ENCODE data around the gene FASN.

Gene FASN

DNA sequence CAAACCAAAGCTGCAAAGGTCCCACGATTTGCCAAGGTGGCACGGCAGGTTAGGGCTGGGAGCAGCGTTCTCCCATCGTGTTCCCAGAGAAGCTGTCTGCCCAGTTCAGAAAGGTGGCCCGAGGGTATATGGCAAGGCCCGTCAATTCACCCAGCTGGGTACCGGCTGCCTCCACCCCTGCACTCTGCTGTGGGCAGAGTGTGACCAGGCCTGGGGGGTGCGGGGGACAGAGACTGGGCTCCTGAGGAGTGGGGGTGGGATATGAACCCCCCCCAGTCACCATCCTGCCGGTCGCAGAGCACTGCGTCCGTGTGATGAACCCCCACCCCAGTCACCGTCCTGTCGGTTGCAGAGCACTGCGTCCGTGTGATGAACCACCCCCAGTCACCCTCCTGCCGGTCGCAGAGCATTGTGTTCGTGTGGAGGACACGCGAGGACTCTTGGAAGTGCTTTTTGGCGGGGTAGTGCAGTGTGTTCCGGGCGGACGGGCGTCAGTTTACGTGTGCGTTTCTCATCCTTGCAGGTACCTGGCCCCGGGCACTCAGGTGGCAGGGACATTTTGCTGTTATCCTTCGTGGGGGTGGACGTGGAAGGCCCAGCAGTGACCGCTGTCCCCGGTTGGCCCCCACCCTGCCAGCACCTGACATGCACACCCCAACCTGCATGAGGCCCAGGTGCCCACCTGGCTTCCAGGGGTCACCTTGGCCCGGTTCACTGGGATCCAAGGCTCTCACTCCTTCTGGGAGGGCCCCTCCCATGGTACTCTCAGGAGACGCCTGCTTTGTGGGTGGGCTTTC lies 2.7 kb upstream of the FASN start:
- no peak for DNase-seq

- DNase-seq: peak; percentile 65
Measured at GRCh38 chr17:82098939-82099763, 1.1 kb upstream of the FASN start.

DNA sequence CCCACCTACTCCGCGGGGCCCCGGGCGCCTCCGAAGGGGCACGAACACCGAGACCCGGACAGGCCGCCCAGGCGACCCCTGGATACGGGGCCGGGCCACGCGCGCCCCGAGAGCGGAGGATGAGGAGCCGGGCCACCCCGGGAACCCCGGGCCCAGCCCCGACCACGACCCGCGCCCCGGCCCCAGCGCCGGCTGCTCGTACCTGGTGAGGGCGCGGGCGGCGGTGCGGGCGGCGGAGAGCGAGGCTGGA lies 192 bp downstream of the FASN start:
- no peak for DNase-seq

GRCh38 chr17:82097184-82097918 lies 685 bp downstream of the FASN start:
- DNase-seq: peak; percentile 15

GRCh38 chr17:82096709-82097183 lies 1.3 kb downstream of the FASN start:
- no peak for DNase-seq

GRCh38 chr17:82095777-82096708 lies 2.0 kb downstream of the FASN start:
- no peak for DNase-seq

GRCh38 chr17:82094931-82095776 lies 2.9 kb downstream of the FASN start:
- no peak for DNase-seq

- DNase-seq: no peak
Measured at GRCh38 chr17:82092995-82093751, 4.9 kb downstream of the FASN start.

DNA sequence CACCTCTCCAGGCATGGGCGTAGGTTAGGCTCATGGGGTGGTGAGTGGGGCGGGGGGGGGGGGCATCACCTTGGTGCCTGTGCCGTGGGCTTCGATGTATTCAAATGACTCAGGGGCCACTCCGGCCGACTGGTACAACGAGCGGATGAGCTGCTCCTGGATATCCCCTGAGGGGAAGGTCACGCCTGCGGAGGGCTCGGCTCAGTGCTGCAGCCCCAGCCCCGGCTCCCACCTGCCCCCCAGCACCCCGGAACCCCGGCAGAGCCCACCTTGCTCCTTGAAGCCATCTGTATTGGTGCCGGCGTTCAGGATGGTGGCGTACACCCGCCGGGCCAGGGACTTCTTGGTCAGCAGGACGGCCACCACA lies 5.4 kb downstream of the FASN start:
- DNase-seq: no peak

DNA sequence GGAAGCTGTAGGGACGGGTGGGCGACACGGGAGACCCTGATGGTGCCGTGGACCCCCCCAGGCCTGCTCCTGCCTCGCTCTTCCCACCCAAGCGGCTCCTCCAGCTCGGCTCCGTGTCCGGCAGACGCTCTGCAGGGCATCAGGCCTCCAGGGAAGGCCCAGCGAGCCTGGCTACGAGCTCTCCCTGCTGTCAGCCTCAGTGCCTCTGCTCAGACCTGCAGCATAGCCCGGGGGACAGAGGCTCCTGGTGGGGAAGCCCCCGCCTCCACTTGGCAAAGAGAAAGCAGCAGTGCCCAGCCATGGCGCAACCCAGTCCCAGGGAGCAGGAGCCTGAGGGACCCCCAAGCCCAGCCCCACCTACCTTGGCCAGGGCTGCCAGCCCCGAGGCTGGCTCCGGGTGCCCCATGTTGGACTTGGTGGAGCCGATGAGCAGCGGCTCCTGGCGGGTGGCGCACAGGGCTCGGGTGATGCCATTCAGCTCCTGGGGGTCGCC lies 5.9 kb downstream of the FASN start:
- no peak for DNase-seq

DNA sequence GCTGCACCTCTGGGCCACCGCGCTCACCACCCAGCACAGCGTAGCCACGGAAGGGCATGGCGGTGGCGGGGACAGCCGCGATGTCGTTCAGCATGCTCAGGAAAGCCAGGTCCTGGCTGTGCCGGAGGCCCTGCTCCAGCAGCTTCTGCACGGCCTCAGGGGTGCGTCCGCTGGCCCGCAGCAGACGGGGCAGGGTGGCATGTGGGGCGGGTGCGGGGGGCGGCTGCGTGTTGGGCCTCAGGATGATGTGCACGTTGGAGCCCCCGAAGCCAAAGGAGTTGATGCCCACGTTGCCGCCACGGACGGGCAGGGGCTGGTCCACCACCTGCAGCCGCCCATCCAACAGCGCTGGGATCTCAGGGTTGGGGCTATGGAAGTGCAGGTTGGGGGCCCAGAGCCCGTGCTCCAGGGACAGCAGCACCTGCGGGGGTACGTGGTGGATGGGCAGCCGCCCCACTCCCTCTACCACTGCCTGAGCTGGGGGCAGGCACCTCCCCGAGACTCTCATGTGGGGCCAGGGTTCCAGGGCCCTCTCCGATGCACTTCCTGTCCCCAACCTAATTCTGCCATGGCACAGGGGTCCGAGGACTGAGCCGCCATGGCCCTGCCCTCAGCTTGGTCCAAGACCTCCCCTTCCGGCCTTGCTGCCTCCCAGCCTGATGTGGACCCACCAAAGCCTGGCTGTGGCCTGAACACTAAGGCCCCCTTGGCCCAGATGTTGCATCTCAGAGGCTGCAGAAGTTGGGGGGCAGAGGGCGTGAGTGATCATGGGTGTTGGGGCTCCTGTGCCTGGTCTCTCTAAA lies 6.6 kb downstream of the FASN start:
- no peak for DNase-seq

DNA sequence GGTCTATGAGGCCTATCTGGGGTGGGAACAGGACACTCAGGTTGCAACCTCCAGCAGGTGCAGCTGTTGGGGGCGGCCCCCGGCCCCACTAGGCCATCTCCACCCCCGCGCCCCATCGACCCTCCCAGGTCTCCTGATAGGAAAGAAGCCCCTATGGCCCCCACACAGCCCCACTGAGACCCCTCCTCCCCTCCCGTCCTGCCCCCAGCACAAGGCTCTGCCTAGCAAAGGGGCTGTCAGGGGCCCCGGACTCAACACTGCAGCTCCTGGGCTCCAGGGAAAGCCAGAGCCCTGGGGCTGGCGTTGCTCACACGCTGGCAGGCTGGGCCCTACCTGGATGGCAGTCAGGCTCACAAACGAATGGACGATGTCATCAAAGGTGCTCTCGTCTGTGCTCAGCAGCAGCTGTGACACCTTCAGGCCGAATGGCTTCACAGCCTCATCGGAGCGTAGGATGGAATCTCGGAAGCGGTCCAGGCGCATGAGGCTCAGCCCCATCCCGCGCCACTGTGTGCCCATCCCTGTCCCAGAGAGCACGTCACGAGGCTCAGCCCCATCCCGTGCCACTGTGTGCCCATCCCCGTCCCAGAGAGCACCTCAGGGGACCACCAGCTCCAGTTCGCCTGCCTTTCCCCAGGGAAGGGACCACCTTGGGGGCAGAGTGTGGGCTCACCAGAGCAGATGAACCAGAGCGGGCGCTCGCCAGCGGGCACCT lies 7.3 kb downstream of the FASN start:
- no peak for DNase-seq

DNA sequence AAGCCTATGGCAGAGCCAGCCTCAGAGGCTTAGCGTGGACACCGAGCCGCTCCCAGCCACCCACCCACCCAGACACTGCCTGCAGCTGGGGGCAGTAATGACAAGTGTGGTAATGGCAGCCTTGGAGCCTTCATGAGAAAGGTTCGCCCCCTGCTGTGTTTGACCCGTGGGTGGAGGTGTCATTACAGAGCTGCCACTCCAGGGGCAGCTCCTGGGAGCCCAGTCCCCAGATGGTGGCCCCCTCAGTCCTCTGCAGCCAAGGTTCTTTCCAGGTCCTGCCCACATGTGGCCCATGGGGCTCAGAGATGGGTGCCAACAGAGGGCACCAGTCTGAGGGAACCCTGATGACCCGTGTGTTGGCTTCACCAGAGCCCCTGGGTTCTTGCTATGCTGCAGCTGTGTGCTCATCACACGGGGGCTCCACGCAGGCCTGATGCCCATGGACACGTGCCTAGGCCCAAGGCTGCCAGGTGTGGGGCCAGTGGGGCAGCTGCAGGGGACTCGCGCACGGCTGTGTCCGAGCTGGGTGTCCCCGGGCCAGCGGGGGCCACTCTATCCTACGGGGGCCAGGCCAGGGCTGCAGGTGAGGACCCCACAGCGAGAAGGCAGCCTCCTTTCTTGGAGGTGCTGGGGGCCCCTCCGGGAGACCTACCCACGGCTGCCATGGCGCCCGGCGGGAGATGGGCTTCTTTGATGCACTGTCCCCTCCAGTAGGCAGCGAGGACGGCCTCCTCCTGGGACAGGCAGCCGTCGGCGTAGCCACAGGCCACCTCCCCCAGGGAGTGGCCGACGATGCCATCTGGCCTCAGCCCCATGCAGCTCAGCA lies 8.1 kb downstream of the FASN start:
- no peak for DNase-seq

GRCh38 chr17:82088838-82089722 lies 9.0 kb downstream of the FASN start:
- no peak for DNase-seq

- no peak for DNase-seq
Measured at GRCh38 chr17:82087961-82088837, 9.8 kb downstream of the FASN start.

Measured in COR-L47 (cell line).